Right renal pelvis (tissue), 4 donors: Measurements from ENCODE around the gene ATP5PD. TPM values are rescaled to one million over a fixed set of nuclear protein-coding genes. Genes with fewer than 3 reads are reported as not detected.
A peak's percentile ranks its signal among the peaks of the same experiment; 100 is the strongest.

Experiments used
- DNase-seq, 4 donors: peaks; one replicate each; pipeline ENCODE4 v3.0.0-alpha.2; 2013; ENCODE audit warnings: low read depth in 4 of 4, low spot score in 3 of 4, missing footprints in 1 of 4
- polyA plus RNA-seq, 4 donors: library from polyadenylated mRNA; unstranded; fragments of 120-200 nt; gene quantifications; one replicate each; pipeline ENCODE4 v1.2.1, GENCODE V29; 2013; ENCODE audit not compliant: insufficient read length in 4 of 4

Gene ATP5PD
- polyA plus RNA-seq: 100 to 1,000 TPM; 323 to 364 (median 341) TPM

DNA sequence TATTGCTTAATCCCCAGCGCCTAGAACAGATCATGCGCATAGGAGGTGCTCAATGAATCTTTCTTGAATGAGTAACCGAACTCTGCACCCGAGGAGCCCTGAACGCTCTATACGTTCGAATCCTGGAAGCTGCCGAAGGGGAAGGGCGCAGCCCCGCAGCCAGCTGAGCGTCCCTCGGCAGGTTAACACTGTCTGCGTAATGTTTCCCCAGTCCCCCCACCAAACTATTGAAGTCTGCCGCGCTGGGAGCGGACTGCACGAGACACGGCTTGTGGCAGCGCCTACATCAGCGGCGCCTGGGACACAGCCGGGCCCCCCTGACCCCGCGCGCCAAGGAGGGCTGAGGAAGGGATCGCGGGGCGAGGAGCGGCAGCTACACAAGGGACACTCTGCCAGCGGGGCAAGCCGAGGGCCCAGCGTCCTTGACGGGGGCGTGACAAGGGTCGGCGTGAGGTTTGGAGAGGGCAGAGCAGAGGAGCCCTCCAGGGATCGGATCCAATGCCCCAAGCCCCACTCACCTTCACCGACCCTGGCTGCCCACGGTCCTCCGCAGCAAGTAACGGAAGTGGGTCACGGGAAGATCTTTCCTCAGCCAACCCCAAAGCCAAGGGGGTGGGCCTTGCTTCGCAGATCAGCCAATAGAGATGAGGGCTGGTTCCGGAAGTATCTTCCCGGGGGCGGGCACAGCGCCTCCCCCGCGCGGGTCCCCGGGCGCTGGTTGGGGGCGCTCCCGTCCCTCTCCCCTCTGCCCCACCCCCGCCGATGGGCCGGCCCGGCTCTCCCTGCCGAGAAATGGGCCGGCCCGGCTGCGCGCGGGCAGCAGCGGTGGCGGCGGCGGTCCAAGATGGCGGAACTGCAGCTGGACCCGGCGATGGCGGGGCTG, at the start of gene ATP5PD, which contains the start of gene KCTD2:
Gene ATP5PD, minus strand, starts transcription at position 563 of the 883 bp plus-strand sequence. CDS start 4,319 bp downstream, outside the sequence.
Gene KCTD2, plus strand, starts transcription at position 819 of the 883 bp plus-strand sequence. Its CDS starts 26 bp downstream, at position 845.
- DNase-seq: peak; percentile 91 to 93 (median 92)

DNA sequence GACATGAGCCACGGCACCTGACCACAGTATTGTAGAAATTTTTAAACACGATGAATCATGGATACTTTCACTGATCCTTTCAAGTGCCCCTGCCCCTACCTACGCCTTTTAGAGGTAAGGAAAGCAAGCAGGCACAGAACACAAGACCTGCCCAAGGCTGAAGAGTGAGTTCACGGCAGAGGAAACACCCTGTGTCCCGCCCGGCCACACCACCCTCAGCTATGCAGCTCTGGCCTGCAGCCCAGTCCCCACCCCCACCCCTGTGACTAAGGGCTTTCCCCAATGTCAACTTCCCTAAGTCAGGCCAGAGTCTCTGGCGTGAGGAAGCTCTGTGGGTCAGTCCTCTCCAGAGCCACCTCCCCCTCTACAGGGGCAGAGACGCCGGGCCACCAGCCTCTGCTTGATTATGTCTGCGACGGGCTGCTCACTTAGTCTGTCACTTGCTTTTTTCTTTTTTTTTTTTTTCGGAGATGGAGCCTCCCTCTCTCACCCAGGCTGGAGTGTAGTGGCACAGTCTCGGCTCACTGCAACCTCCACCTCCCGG, 49.4 kb upstream of the ATP5PD start:
- DNase-seq: no peak

DNA sequence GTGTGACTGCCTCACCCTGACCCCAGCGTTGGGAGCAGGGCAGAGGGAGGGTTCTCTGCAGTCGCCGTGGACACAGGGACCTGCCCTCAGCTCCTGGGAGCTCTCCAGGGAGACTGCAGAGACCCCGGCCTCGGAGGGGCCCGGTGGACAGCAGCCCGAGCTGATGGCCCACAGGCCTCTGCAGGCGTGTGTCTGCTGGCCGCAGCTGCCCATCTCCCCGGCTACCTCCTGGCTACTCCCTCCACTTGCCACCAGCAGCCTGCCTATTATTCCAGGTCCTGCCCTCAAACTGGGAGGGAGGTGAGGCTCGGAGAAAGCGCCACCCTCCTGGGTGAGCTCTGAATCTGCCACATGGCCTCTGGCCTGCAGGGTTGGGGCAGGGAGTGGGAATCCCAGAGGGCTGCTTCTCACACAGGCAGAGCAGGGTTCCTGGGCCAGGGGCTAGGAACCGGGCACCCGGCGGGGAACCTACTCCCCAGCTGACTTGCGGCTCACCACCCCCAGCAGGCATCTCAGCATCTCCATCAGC, 48.2 kb upstream of the ATP5PD start:
- DNase-seq: no peak

DNA sequence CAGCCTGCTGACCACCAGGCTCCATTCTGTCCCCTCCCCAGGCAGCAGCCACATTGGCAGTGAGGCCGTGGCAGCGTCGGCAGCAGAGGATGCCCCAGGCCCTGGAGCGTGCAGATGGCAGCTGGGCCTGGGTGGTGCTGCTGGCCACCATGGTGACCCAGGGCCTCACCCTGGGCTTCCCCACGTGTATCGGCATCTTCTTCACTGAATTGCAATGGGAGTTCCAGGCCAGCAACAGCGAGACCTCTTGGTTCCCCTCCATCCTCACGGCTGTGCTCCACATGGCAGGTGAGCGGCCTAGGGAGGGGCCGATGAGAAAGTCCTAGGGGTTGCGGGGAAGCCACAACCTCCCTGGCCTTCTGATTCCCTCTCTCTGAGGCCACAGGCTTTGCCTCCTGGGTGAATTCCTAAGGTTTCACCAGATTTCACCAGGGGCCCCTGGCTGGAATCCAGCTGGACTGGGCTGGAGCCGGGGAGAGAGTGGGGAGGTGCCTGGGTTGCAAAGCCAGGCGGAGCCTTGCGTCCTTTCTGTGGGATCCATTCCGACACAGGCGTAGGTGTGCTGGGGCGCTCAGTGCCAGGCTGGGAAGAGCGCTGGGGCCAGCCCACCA, 46.9 kb upstream of the ATP5PD start:
- no peak for DNase-seq

DNA sequence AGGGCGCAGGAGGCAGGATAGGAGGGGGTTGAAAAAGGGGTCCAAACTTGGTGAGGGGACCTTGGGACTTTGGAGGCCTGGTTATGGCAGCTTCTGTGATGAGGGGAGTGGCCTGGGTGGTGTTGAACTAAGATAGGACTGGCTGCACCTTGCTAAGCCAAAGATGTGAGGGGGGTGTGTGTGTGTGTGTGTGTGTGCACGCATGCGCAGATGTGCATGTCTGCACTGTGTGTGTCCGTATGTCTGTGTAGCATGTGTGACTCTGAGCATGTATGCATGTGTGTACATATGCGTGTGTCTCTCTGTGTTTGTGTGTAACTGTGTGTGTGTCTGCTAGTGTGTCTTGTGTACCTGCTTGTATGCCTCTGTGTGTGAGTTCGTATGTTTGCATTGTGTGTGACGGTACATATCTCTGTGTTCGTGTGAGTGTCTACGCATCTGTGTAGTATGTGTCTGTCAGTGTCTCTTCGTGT, 45.1 kb upstream of the ATP5PD start:
- DNase-seq: no peak

DNA sequence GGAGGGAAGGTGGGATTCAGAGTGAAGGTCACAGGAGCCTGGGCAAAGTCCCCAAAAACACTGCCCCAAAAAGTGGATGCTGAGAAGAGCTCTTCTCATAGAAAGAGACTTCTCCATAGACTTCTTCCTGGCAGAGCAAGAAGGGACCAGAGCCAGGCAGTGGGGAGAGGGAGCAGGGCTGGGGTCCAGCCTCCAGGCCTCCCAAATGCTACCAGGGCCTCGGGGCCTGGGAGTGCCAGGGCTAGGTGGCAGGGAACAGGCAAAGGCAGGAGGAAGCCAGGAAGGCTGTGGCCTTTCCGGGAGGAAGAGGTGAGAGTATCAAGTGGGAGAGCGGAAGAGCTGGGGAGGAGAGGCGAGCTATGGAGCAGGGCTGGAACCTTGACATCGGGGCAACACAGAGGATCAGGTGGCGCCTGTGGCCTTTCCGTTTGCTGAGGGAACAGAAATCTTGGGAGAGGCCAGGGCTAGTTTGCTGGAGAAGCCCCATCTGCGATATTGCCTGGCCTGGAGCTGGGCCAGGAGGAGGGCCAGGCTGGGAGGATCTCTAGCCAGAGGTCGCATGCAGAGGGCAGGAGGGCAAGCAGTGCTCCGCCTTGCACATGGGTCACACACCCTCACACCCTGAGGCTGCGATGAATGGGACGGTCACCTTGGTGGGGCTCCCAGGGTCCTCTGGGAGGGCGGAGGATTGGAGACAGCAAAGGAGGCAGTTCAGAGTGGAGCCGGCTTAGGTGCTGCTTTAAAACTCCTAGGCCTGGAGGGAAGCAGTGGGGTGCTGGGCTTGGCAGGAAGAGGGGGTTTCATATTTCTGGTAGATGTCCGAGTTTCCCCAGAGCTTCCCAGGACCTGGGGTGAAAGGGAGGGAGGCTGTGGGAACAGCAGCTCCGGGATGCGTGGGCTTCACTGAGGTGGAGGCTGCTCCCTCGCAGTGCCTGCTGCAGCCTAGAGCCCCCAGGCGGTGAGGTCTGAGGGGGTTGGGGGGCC, 44.4 kb upstream of the ATP5PD start:
- no peak for DNase-seq

DNA sequence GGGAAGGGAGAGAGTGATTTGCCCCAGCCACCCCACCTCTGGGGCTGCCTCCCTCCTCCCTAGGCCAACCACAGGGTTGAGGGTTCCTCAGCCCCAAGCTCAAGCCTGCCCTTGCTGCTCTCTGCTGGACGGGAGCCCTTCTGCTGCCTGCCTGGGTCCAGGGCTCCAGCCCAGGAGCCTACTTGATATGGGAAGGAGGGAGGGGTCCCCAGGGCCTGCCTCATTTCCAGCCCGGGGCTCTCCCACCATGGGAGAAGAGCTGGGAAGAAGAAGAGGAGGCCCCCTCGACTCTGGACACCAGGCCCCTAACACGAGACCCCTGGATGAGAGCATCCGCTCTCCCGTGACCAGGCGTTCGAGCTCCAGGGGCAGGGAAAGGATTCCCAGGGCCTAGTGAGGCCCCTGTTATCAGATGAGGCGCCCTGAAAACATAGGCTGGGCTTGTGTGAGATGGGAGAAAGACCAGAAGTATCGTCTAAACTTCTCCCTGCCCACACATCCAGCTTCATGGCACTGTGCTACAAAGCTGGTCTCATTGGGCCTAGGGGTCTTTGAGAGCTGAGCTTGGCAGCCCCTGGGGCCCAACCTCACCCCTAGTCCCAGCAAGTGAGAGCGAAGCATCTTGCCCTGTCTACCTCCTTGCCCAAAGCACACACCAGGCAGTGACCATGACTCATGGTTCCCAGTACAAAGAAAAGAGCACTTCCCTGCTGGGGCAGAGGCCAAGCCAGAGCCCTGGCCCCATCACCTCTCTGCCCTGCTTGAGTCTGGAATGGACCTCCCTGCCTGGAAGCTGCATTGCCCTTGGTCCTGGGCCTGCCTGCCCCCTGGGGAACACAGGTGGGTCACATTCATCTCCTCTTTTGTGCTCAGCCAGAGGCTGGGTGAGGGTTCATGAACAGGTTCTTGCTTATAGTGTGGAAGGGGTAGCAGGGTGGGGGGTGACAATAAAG, 42.0 kb upstream of the ATP5PD start:
- no peak for DNase-seq

DNA sequence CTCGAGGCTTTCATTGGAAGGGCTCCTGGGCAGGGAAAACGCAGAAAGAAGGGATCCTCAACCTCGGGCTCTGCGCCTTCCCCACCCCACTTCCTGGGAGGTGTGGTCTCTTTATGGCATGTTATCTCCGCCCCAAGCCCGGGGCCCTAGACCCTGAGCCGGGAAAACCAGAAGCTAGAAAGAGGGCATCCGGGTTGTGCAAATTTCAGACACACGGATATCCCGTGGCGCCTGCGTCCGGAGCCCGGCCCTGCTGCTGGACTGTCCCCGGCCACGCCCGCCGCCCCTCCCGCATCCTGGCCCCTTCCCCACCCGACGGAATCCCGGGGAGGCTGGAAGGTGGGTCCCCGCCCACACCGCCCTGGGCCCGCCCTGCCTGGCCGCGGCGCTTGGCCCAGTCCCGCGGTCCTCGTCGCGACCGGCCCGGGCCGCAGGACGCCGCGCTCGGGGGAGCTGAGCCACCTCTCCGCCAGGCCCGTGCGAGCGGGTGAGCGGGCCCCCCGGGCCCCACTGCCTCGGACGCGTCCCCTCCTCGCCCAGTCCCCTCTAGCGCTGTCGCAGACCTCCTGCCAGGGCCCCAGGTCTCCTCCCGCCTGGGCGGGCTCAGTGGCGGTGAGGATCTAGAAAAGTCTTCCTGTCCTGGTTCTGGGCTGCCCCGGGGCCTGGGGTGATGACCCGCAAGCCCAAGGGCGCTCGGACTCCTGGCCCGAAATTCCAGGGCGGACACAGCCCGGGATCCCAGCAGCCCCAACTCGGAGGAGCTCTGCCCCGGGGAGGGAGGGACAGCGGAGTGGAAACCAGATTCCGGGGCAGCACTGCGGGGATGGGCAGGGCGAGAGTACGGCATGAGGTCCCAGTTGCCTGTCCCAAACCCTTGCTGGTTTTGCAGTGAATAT, 41.0 kb upstream of the ATP5PD start, which contains the start of gene SLC16A5:
Gene SLC16A5, plus strand, starts transcription at position 397 of the 896 bp plus-strand sequence. CDS start 5,683 bp downstream, outside the sequence.
- DNase-seq: peak in 3 of 4 donors; percentile 71 to 78 (median 75)

DNA sequence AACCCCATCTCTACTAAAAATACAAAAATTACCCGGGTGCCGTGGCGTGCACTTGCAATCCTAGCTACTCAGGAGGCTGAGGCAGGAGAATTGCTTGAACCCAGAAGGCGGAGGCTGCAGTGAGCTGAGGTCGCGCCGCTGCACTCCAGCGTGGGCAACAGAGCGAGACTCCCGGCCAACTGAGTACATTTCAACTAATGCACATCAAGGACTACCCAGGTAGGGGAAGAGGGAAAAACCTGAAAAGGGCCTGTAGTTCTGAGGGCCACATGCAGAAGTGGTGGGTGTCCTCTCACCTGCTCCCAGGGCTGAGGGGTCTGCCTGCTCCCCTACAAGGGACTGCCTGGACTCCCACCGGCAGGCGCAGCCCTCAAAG, 40.4 kb upstream of the ATP5PD start:
- no peak for DNase-seq

DNA sequence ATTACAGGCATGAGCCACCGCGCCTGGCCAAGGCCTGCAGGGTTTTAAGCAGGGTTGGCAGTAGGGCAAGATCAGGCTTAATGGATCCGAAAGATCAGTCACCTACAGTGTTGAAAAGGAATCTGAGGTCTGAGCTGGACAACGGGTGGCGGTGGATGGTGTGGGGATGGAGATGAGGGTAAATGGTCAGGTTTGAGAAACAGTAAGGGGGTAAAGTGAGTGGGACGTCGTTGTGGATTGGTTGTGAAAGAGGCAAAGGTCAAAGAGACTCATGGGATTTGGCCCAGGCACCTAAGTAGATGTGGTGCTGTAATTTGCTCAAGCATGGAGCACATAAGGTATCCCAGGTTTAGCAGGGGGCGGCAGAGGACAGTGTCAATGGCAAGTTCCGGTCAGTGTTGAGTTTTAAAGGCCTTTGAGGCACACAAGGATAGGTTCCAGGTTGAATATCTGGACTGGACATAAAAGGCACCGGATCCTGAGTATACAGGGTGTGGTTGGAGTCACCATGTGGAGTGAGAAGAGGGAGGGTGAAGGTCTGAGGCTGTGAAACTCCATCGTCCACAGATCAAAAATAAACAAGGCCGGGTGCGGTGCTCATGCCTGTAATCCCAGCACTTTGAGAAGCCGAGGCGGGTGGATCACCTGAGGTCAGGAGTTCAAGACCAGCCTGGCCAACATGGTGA, 39.9 kb upstream of the ATP5PD start:
- DNase-seq: no peak

DNA sequence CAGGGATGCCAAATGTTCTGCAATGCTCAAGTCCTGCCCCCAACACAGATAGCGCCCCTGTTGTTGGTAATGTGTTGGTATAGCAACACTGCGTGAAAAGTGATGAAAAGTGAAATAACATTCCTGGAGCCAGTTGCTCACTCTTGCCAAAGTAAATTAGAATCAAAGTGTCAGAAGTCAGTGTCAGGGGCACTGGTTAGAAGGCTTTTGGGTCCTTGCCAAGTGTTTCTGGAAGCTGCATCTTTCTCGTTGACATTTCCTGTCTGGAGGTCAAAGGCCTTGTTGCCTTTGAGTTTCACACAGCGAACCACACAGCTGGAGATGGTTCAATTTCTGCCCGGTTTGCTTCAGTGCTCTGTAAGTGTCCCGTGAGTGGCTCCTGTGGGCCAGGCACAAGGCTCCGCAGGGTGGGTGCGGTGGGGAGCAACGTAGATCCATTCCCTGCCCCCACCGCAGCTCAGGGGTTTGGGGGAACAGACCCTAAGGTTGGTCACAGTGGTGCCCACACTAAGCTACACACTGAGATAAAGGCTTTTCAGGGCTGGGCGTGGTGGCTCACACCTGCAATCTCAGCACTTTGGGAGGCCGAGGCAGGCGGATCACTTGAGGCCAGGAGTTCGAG, 37.4 kb upstream of the ATP5PD start:
- peak in 1 of 4 donors; percentile 44 for DNase-seq

DNA sequence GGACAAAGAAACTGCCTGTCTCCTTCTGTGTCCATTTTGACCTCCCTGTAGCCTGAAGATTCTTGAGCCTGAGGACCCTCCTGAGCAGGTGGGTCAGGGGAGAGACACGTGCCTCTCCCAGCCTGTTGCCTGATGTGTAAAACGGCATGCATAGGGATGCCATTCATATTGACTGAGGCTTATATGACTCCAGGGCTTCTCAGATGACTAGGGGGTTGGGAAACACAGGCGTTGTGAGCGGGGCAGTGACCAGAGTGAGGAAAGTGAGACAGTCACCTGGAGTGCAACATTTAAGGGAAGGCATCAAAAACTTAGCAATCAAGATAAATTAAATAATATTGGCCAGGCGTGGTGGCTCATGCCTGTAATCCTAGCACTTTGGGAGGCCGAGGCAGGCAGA, 35.9 kb upstream of the ATP5PD start:
- DNase-seq: no peak

DNA sequence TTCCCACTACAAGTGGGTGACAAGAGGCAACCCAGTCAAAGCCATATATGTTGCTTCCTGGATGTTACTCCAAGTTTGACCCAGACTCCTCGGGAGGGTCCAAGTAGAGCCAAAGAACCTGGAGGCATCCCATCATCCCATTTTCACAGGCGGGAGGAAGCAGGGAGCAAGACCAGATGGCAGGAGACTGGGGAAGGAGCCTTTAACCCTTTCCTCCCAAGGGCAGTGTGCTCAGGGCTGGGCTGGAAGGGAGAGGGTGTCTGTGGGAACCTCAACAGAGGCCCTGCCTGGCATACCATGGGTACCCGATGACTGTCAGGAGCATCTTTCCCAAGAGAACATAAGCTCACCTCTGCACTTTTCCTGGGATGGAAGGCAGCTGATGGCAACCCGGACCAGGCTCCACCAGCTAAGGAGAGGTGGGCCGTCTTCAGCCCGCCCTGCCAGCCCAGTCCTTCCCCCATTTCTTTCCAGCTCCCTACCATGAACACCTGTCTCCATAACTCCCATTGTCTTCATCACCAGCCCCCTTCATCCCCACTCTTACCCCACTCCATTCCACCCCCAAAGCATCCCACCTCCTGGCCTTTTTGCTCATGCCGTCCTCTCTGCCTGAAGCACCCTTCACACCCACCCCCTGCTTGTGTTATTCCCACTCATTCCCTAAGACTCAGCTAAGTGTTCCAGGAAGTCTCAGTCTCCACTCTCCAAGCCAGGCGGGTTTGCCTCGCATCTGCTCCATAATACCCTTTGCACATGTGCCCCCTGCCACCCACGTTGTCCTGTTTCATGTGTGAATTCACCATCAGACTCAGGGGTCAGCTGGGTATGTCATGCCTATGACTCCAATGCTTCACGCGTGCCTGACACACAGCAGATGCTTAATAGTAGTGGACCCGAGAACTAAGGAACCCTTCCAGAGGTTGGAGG, 35.1 kb upstream of the ATP5PD start:
- no peak for DNase-seq

DNA sequence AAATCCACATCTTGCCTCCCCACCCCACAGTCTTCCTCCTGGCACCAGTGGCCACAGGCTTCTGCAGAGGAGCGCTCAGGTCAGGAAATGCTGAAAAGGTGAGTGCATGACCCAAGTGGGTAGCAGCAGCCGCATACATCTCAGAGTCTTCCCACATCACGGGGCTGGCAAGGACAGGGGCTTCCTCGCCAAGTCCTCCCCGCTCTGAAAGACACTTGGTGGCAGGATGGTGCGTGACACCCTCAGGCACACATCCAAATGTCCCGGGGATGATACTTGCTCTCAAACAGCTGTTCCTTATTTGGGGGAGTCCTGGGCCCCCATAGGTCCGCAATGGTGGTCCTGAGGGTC, 32.2 kb upstream of the ATP5PD start:
- no peak for DNase-seq

DNA sequence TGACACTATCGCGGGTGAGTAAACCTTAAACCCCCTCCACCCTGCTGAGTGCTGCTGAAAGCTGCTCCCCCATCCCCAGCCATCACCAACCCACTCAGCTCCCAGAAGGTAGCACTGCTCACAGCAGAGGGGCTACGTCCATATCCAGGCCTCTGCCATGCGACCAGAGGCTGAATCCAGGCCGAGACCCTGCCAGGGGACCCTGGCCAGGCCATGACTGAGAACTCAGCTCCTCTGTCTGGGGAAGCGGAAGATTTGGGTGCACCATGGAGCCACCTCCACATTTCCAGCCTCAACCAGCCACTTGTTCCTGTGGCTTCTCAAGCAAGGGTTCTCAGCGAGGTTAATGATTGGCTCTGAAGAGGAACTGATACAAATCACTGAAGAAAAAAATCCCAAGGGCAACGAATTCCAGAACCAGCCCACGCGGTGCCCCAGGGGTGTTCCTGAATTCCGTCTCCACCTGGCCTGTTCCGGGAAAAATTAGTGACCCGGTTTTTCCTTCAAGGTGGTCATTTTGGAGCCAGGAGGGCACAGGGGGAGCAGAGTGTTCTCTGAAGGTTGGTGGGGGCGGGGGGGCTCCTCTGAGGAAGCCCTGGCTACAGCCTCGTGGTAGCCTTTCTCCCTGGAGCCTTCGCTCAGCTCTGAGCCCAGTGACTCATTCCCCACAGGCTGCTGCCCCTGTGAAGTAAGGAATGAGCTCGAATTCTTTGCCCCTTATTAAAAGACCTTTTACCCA, 31.7 kb upstream of the ATP5PD start:
- DNase-seq: no peak
